Endothelial cell of umbilical vein (primary cell): ENCODE results near the gene ULBP2. TPM values are rescaled to one million over a fixed set of nuclear protein-coding genes. Genes with fewer than 3 reads are reported as not detected.

Experiments
- BruUV-seq: library from RNA; stranded (reverse); fragments of 400-500 nt; replicated peaks from 2 replicates; lab custom pipeline; 2021; lab: Mats Ljungman, UMichigan
- CTCF ChIA-PET: fragments of 300-600, 350-600 bp; sonication (Branson Sonifier 250); formaldehyde crosslinking; loops from one replicate; lab custom pipeline; 2021; ENCODE audit warnings: antibody characterized with exemption, inconsistent platforms; lab: Charles Lee
- POLR2A ChIA-PET: fragments of 300-600, 350-600 bp; sonication (Branson Sonifier 250); formaldehyde crosslinking; loops from one replicate; lab custom pipeline; 2021; ENCODE audit warnings: antibody characterized with exemption, inconsistent platforms; lab: Charles Lee
- DNase-seq: peaks from one replicate; pipeline ENCODE4 v3.0.0-alpha.2; 2011; ENCODE audit warnings: low read depth, low spot score
- FAIRE-seq: peaks from 2 replicates; lab custom pipeline; 2011; peaks lifted over from hg19 to GRCh38; lab: Jason Lieb, UNC
- H2AFZ ChIP-seq: 2 replicates; pipeline ENCODE4 v1.6.0; 2012; ENCODE audit warnings: low read depth, low read length, control low read depth, inconsistent platforms
- H3K27ac ChIP-seq: 2 replicates; pipeline ENCODE4 v1.5.1; 2011; ENCODE audit warnings: low read depth, mild to moderate bottlenecking, control low read depth, low read length, moderate library complexity; ENCODE audit not compliant: insufficient read depth
- H3K27me3 ChIP-seq, 2 experiments: 2 replicates each; pipeline versions ENCODE4 v1.6.0 to v1.6.1; 2011; ENCODE audit warnings: low read length in 2 of 2, mixed read lengths in 1 of 2; ENCODE audit not compliant: control insufficient read depth in 2 of 2, insufficient read depth in 2 of 2
- H3K36me3 ChIP-seq, 2 experiments: 2 replicates in 1 of 2; 3 replicates in 1 of 2; pipeline ENCODE4 v1.5.1; 2011; ENCODE audit warnings: low read length in 2 of 2, mild to moderate bottlenecking in 1 of 2, moderate library complexity in 1 of 2; ENCODE audit not compliant: control insufficient read depth in 2 of 2, insufficient read depth in 2 of 2; ENCODE audit errors: extremely low read depth in 1 of 2
- H3K4me1 ChIP-seq: 3 replicates; pipeline ENCODE4 v1.5.1; 2011; ENCODE audit warnings: mild to moderate bottlenecking, low read length; ENCODE audit not compliant: control insufficient read depth, insufficient read depth; ENCODE audit errors: extremely low read depth
- H3K4me2 ChIP-seq: 2 replicates; pipeline ENCODE4 v1.6.1; 2011; ENCODE audit warnings: low read length, control low read depth, mixed read lengths; ENCODE audit not compliant: insufficient read depth
- H3K4me3 ChIP-seq, 3 experiments: fragments of 200-600 bp in 1 of 3; sonication (generic), shearing (Covaris generic) in 1 of 3; replicated peaks in 1 of 3; 2 replicates each; pipeline ENCODE4 v1.5.1; 2011 to 2016; ENCODE audit warnings: control low read depth in 3 of 3, low read length in 3 of 3, mild to moderate bottlenecking in 2 of 3, inconsistent platforms in 1 of 3, low read depth in 1 of 3, moderate library complexity in 1 of 3; ENCODE audit not compliant: insufficient read depth in 1 of 3
- H3K79me2 ChIP-seq: 2 replicates; pipeline ENCODE4 v1.6.0; 2012; ENCODE audit warnings: low read length, inconsistent platforms; ENCODE audit not compliant: control insufficient read depth, insufficient read depth
- H3K9ac ChIP-seq: replicated peaks from 2 replicates; pipeline ENCODE3; 2011; ENCODE audit warnings: low read length, control low read depth; ENCODE audit not compliant: insufficient read depth; ENCODE audit errors: extremely low read depth
- H3K9me1 ChIP-seq: replicated peaks from 3 replicates; pipeline ENCODE4 v1.6.0; 2011; ENCODE audit warnings: mild to moderate bottlenecking, low read length; ENCODE audit not compliant: control insufficient read depth, insufficient read depth; ENCODE audit errors: extremely low read depth
- H3K9me3 ChIP-seq: replicated peaks from 2 replicates; pipeline ENCODE4 v1.5.1; 2012; ENCODE audit warnings: low read length, inconsistent platforms; ENCODE audit not compliant: control insufficient read depth, insufficient read depth
- H4K20me1 ChIP-seq: replicated peaks from 2 replicates; pipeline ENCODE3; 2011; ENCODE audit warnings: mild to moderate bottlenecking, low read length; ENCODE audit not compliant: control insufficient read depth, insufficient read depth; ENCODE audit errors: extremely low read depth
- POLR2AphosphoS5 ChIP-seq: IDR thresholded peaks from 2 replicates; pipeline ENCODE4 v1.6.1; 2012; ENCODE audit warnings: low read depth, mild to moderate bottlenecking, control low read depth, low read length, moderate library complexity; ENCODE audit not compliant: insufficient read depth
- dilution Hi-C: fragments of 300-500 bp; cut with MboI; formaldehyde crosslinking; loops from one replicate; pipeline ENCODE4 v1.15.0; 2019; ENCODE audit warnings: low sequenced_read_pairs; ENCODE audit not compliant: extremely low pct_ligation_motif_present
- intact Hi-C: fragments of 100-400 bp; cut with micrococcal nuclease; formaldehyde crosslinking; loops from one replicate; pipeline ENCODE4 v1.10.0; 2022
- polyA plus RNA-seq, 4 experiments: library from polyadenylated mRNA; depleted of rRNA in 3 of 4; stranded (reverse) in 3 of 4; unstranded in 1 of 4; fragments of >200 nt; gene quantifications; 2 replicates each; pipeline versions ENCODE4 v1.2.1 to v1.2.3, GENCODE V29; 2011 to 2012; ENCODE audit warnings: missing spikeins in 1 of 4
- total RNA-seq: library from RNA; stranded (reverse); gene quantifications from 2 replicates; pipeline ENCODE4 v1.2.3, GENCODE V29; 2021

ULBP2 gene
- total and polyA plus RNA-seq, 2 donors (not counting 3 experiments of a cell fraction or from before 2014, with no cell fraction given): 7.0 to 22.8 TPM

DNA sequence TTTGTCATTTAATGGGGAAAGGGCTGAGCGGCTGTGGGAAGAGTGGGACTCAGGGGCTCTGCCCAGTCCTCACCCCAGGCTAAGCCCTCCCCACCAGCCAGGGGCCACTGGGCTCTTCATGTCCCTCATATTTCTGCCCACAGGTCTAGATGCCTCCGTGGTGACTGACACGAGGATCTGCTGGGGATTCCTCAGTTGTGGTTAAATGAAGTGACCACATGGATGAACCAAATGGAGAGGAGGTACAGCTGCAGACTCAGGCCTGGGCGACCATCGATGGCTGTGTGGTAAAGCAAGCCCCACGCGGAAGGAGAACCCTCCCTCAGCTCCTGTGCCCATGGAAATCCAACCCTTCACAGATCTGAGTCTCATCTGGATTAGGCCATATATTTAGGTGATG lies 54.2 kb downstream of the ULBP2 start:
- DNase-seq: no peak
- ChIA-PET CTCF (no interaction called here), POLR2A (no interaction called here)
- dilution Hi-C loops (no loop called here), intact Hi-C loops (no loop called here)
- Histone ChIP-seq H3K27me3 (peaks cover 30 to 44% of the 10 kb centered on the region in 2 experiments), H3K27ac (no peak overlapping the region), H4K20me1 (no peaks in the 10 kb centered on the region), H3K79me2 (no peaks in the 10 kb centered on the region), H3K36me3 (no peaks in the 10 kb centered on the region), H2AFZ (no peak overlapping the region), H3K4me3 (no peak overlapping the region), H3K9ac (no peak overlapping the region), H3K9me3 (no peaks in the 10 kb centered on the region), H3K4me2 (no peak overlapping the region), H3K4me1 (peaks cover under 1% of the 10 kb centered on the region), H3K9me1 (no peaks in the 10 kb centered on the region)
- BruUV-seq: no TSS peak
- no peak for FAIRE-seq
- TF ChIP-seq POLR2AphosphoS5: no peak

Other genes with a start within 250 kb of the ULBP2 start
- 27.6 and 28.7 TPM in 2 replicates for gene LATS1, start 223.9 kb upstream of the ULBP2 start, total RNA-seq
- 8.4 and 10.2 TPM in 2 replicates for gene LATS1, start 223.9 kb upstream of the ULBP2 start, polyA plus RNA-seq
- 49.0 and 56.8 TPM in 2 replicates for gene NUP43, start 195.5 kb upstream of the ULBP2 start, total RNA-seq
- gene NUP43, start 195.5 kb upstream of the ULBP2 start, polyA plus RNA-seq: 12.3 and 14.9 TPM in 2 replicates
- 95.0 and 100 TPM in 2 replicates for gene PCMT1, start 192.3 kb upstream of the ULBP2 start, total RNA-seq
- 78.5 and 102 TPM in 2 replicates for gene PCMT1, start 192.3 kb upstream of the ULBP2 start, polyA plus RNA-seq
- 29.9 and 59.1 TPM in 2 replicates for gene LRP11, start 77.7 kb upstream of the ULBP2 start, total RNA-seq
- gene LRP11, start 77.7 kb upstream of the ULBP2 start, polyA plus RNA-seq: 17.5 and 23.1 TPM in 2 replicates
- not detected in 2 replicates for gene RAET1E, start 43.9 kb upstream of the ULBP2 start, total RNA-seq
- 0.04 TPM in 1 of 2 replicates, not detected in the other for gene RAET1E, start 43.9 kb upstream of the ULBP2 start, polyA plus RNA-seq
- 0.74 and 1.6 TPM in 2 replicates for gene RAET1G, start 18.9 kb upstream of the ULBP2 start, total RNA-seq
- gene RAET1G, start 18.9 kb upstream of the ULBP2 start, polyA plus RNA-seq: 2.1 and 3.3 TPM in 2 replicates
- gene ULBP1, start 21.9 kb downstream of the ULBP2 start, total RNA-seq: 0.33 and 2.3 TPM in 2 replicates
- 1.1 and 1.4 TPM in 2 replicates for gene ULBP1, start 21.9 kb downstream of the ULBP2 start, polyA plus RNA-seq
- not detected in 2 replicates for gene RAET1L, start 83.5 kb downstream of the ULBP2 start, total RNA-seq
- not detected in 2 replicates for gene RAET1L, start 83.5 kb downstream of the ULBP2 start, polyA plus RNA-seq
- gene ULBP3, start 127.1 kb downstream of the ULBP2 start, total RNA-seq: 12.8 and 13.8 TPM in 2 replicates
- 5.2 and 7.1 TPM in 2 replicates for gene ULBP3, start 127.1 kb downstream of the ULBP2 start, polyA plus RNA-seq
- gene PPP1R14C, start 201.0 kb downstream of the ULBP2 start, total RNA-seq: not detected in 2 replicates
- not detected in 2 replicates for gene PPP1R14C, start 201.0 kb downstream of the ULBP2 start, polyA plus RNA-seq